GM13977 (cell line): ENCODE results near the gene TFAP2E.
A peak's percentile ranks its signal among the peaks of the same experiment; 100 is the strongest.

Source experiments
- DNase-seq: peaks from one replicate; pipeline ENCODE4 v3.0.0; 2012; ENCODE audit warnings: low spot score
- CTCF ChIP-seq: IDR thresholded peaks from 2 replicates; pipeline ENCODE4 v1.5.1; 2012; ENCODE audit warnings: mild to moderate bottlenecking, control low read depth; ENCODE audit not compliant: insufficient read depth; ENCODE audit errors: extremely low read depth, missing control alignments
- in situ Hi-C: fragments of 300-500 bp; cut with MboI; formaldehyde crosslinking; loops from one replicate; pipeline ENCODE4 v1.12.0; 2022; ENCODE audit warnings: low sequenced_read_pairs, low pct_unique_long_range_greater_than_20kb, mixed read lengths, inconsistent platforms; ENCODE audit not compliant: unreplicated experiment

TFAP2E gene

GRCh38 chr1:35556484-35557117 lies 16.5 kb upstream of the TFAP2E start:
- DNase-seq = no peak
- TF ChIP-seq CTCF = no peak
- in situ Hi-C loops = no loop called here

DNA sequence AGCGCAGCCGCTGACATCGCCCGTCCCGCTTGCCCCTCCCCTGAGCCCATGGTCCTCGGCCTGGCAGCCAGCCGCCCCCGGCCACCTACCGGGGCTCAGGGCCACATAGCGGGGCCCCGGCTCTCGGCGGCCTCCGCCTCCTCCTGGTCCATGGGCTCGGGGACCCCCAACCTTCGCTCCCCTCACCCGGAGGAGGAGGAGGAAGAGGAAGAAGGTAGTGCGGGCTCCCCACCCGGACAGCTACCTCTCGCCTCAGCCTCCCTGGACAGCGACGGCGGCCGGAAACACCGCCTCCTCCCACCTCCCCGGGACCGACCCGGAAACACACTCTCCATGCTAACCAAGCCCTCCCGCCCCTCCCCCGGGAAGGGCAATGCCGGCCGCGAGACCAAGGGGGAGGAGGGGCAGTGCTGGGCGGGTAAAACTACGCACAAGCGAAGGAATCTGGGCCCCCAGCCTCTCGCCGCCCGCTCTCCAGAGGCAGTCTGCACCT lies 15.9 kb upstream of the TFAP2E start, which contains the start of gene KIAA0319L:
TSS of gene KIAA0319L (minus strand) at position 286 of the 493 bp plus-strand sequence. CDS start 2,912 bp downstream, outside the sequence.
- DNase-seq = peak; percentile 91
- in situ Hi-C loops = no loop called here
- no peak for TF ChIP-seq CTCF

DNA sequence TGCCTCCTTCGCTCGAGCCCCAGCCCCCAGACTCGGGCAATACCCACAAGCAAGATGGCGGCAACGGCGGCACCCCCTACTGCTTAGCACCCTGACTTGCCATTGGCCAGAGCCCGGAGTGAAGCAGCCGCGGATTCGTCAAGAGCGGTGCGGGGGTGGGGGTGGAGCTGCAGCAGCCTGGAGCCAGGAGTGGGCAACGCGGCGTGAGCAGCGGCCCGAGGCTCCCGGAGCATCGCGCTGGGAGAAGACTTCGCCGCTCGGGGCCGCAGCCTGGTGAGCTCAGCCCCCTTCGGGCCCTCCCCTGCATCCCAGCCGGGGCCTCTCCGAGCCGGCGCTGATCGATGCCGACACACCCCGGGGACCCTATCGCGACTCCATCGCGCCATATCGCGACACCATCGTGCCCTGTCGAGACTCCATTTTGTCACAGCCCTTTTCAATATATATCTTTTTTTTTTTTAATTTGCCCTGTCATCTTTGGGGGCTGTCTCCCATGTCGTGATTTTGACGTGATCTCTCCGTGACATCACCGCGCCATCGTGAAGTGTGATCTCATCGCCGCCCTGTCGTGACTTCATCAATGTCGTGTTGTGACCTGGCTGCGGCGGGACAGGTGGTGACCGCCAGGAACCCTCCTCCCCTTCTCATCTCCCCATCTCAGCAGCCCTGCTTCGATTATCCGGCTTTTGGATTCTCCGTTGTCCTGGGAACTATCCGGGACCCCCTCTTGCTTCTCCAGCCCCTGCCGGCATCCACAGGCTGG lies 15.3 kb upstream of the TFAP2E start, which contains the start of gene NCDN:
TSS of gene NCDN (plus strand) at position 189 of the 763 bp plus-strand sequence. CDS start at position 581, 392 bp downstream.
- peak; percentile 96 for DNase-seq
- TF ChIP-seq CTCF = no peak
- in situ Hi-C loops = no loop called here

- peak; percentile 27 for DNase-seq
- TF ChIP-seq CTCF = no peak
- in situ Hi-C loops = no loop called here
Observed at GRCh38 chr1:35558374-35559316, 14.5 kb upstream of the TFAP2E start.

DNA sequence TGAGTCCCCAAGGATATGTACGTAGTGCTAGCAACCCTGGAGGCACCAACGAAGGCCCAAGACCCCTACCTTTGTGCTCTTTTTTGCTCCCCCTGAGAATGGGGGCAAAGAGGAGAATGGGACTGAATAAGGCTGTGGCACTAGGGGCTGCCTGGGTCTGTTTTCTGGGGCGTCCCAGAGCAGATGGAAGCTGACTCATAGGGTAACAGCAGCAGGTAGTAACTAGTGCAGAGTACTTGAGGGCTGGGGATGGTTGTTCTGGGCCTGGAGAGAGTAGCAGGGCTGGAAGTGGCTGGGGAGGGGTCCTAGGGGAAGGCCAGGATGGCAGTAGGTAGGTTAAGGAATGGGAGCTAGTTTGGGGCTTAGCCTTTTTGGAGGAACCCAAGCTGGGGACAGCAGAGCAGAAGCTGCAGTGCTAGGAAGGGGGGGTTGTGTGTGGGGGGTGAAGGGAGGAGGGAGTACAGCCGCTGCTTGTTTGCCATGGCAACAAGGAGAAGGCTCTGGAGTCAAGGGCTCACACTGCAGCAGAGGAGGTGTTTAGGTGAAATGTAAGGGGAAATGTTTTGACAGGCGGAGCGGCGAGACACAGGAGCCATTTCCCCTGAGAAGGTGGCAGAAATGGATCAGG lies 13.7 kb upstream of the TFAP2E start:
- TF ChIP-seq CTCF = no peak
- in situ Hi-C loops = no loop called here
- DNase-seq = peak; percentile 11
